Measurements from ENCODE around the gene PRICKLE2.

Gene PRICKLE2

DNA sequence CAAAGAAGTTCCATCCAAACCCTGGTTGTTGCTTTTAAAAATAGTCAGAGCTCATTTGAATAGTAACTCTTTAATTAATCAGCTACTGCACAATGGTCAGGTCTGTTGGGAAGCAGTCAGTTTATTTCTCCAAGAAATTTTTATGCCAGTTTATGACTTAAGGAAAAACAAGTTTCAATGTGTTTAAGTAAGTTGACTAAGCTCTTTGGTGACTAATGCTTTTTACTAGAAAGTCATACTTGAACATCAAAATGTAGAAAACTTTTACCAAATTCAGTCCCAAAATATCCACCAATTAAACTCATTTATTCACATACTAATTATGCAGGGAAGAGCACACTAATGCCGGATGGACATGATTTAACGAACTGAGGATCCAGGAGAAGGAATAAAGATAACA, 22.1 kb downstream of the PRICKLE2 start:
- TF ChIP-seq, protein P1, sequence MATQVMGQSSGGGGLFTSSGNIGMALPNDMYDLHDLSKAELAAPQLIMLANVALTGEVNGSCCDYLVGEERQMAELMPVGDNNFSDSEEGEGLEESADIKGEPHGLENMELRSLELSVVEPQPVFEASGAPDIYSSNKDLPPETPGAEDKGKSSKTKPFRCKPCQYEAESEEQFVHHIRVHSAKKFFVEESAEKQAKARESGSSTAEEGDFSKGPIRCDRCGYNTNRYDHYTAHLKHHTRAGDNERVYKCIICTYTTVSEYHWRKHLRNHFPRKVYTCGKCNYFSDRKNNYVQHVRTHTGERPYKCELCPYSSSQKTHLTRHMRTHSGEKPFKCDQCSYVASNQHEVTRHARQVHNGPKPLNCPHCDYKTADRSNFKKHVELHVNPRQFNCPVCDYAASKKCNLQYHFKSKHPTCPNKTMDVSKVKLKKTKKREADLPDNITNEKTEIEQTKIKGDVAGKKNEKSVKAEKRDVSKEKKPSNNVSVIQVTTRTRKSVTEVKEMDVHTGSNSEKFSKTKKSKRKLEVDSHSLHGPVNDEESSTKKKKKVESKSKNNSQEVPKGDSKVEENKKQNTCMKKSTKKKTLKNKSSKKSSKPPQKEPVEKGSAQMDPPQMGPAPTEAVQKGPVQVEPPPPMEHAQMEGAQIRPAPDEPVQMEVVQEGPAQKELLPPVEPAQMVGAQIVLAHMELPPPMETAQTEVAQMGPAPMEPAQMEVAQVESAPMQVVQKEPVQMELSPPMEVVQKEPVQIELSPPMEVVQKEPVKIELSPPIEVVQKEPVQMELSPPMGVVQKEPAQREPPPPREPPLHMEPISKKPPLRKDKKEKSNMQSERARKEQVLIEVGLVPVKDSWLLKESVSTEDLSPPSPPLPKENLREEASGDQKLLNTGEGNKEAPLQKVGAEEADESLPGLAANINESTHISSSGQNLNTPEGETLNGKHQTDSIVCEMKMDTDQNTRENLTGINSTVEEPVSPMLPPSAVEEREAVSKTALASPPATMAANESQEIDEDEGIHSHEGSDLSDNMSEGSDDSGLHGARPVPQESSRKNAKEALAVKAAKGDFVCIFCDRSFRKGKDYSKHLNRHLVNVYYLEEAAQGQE (IDR thresholded peaks at IDR 0.05; ENCODE audit: insufficient read depth in 1 of 2, low read depth in 2 of 2, low read length in 2 of 2) = no peak
- TF ChIP-seq TAF1 (IDR thresholded peaks at IDR 0.05; ENCODE audit: borderline replicate concordance, insufficient read depth, low read length) = no peak
- no peak for TF ChIP-seq SIN3A (IDR thresholded peaks at IDR 0.05; ENCODE audit: borderline replicate concordance, insufficient read depth, low read length)
- no peak for TF ChIP-seq FOXP2 (optimal IDR thresholded peaks at IDR 0.05; ENCODE audit: borderline replicate concordance, extremely low read depth, extremely low read length, insufficient read depth)
- TF ChIP-seq POLR2AphosphoS5 (IDR thresholded peaks at IDR 0.05; ENCODE audit: low read depth, low read length) = no peak

DNA sequence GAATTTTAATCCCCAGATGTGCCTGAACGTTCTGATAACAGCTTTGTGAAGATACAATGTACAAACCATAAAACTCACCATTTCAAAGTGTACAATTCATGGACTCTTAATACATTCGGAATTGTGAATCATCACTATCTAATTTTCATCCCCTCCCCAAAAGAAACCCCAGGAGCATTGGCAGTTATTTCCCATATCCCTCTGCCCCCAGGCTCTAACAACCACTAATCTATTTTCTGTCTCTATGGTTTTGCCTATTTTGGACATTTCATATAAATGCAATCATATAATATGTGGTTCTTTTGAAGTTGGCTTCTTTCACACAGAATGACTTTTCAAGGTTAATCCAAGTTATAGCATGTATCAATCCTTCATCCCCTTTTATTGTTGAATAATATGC, 25.3 kb downstream of the PRICKLE2 start:
- TF ChIP-seq, protein P1 (IDR thresholded peaks at IDR 0.05; ENCODE audit: insufficient read depth in 1 of 2, low read depth in 2 of 2, low read length in 2 of 2) = no peak
- TF ChIP-seq POLR2AphosphoS5 (IDR thresholded peaks at IDR 0.05; ENCODE audit: low read depth, low read length) (no peak), FOXP2 (optimal IDR thresholded peaks at IDR 0.05; ENCODE audit: borderline replicate concordance, extremely low read depth, extremely low read length, insufficient read depth) (no peak), TAF1 (IDR thresholded peaks at IDR 0.05; ENCODE audit: borderline replicate concordance, insufficient read depth, low read length) (no peak), SIN3A (IDR thresholded peaks at IDR 0.05; ENCODE audit: borderline replicate concordance, insufficient read depth, low read length) (no peak)

DNA sequence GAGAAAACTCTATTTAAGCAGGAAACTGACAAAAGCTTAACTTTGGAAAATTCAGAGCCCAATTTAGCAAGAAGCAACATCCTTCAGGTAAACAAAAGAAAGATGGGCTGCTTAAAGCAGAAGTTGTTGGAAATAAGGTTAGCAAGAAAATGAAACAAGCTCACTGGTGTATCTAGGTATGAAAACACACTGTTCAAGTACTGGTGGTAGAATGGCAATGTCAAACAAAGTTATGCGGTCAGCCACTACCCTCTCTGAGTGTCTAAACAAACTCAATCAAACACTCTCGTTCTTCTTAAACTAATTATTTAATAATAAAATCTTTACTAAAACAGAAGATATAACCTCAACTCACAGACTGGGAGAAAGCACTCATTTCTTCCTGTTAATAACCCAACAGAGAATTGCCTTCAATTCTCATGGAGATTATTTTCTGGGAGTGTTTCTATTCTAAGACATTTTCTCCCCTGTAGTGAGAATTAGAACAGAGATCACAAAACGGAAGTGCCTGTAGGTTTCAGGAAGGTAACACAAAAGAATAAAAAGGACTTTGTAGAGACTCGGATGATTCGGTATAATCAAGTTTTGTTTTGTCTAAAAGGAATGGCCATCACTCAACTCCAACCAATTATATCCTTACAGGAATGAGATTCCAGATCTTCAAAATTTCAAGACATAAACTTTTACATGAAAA, 28.9 kb downstream of the PRICKLE2 start:
- no peak for TF ChIP-seq TAF1 (IDR thresholded peaks at IDR 0.05; ENCODE audit: borderline replicate concordance, insufficient read depth, low read length)
- TF ChIP-seq FOXP2 (optimal IDR thresholded peaks at IDR 0.05; ENCODE audit: borderline replicate concordance, extremely low read depth, extremely low read length, insufficient read depth) = no peak
- no peak for TF ChIP-seq POLR2AphosphoS5 (IDR thresholded peaks at IDR 0.05; ENCODE audit: low read depth, low read length)
- no peak for TF ChIP-seq SIN3A (IDR thresholded peaks at IDR 0.05; ENCODE audit: borderline replicate concordance, insufficient read depth, low read length)
- TF ChIP-seq, protein P1 (IDR thresholded peaks at IDR 0.05; ENCODE audit: insufficient read depth in 1 of 2, low read depth in 2 of 2, low read length in 2 of 2) = no peak

DNA sequence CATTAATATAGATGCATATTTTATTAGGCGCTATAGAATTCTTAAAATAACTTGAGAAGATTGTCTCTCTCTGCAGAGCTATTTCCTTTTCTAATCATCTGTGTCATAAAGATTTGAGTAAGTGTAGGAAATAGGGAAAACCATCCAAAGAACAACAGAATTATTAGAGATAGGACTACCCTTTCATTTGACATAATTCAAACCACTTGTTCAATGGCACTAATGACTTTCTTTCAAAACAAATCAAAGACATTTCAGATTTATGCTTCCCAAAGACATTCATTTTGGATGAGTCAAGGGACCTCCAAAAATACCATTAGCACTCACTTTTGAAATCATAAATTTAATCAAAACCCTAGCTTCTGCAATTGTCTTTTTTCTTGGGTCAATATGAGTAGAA, 29.5 kb downstream of the PRICKLE2 start:
- TF ChIP-seq TAF1 (IDR thresholded peaks at IDR 0.05; ENCODE audit: borderline replicate concordance, insufficient read depth, low read length) (no peak), POLR2AphosphoS5 (IDR thresholded peaks at IDR 0.05; ENCODE audit: low read depth, low read length) (no peak), FOXP2 (optimal IDR thresholded peaks at IDR 0.05; ENCODE audit: borderline replicate concordance, extremely low read depth, extremely low read length, insufficient read depth) (no peak), SIN3A (IDR thresholded peaks at IDR 0.05; ENCODE audit: borderline replicate concordance, insufficient read depth, low read length) (no peak)
- TF ChIP-seq, protein P1 (IDR thresholded peaks at IDR 0.05; ENCODE audit: insufficient read depth in 1 of 2, low read depth in 2 of 2, low read length in 2 of 2) = no peak

Data from PFSK-1 (cell line).